GM12801 (cell line): ENCODE data around the gene INTS12.

Source experiments
- CTCF ChIP-seq: IDR thresholded peaks from one replicate; pipeline ENCODE4 v1.5.1; 2011; ENCODE audit warnings: control low read depth; ENCODE audit not compliant: insufficient read length; ENCODE audit errors: extremely low read depth

The INTS12 gene

GRCh38 chr4:105709081-105709450 lies 577 bp upstream of the INTS12 start:
- TF ChIP-seq CTCF = no peak

GRCh38 chr4:105707782-105708180 lies 708 bp downstream of the INTS12 start:
- no peak for TF ChIP-seq CTCF

GRCh38 chr4:105698607-105699006 lies 9.9 kb downstream of the INTS12 start:
- no peak for TF ChIP-seq CTCF

- TF ChIP-seq CTCF = no peak
Observed at GRCh38 chr4:105686571-105686970, 21.9 kb downstream of the INTS12 start.

- no peak for TF ChIP-seq CTCF
Observed at GRCh38 chr4:105683038-105683437, 25.5 kb downstream of the INTS12 start.

GRCh38 chr4:105679186-105679585 lies 29.3 kb downstream of the INTS12 start:
- no peak for TF ChIP-seq CTCF

GRCh38 chr4:105677709-105678108 lies 30.8 kb downstream of the INTS12 start:
- TF ChIP-seq CTCF = no peak

GRCh38 chr4:105674011-105674410 lies 34.5 kb downstream of the INTS12 start:
- TF ChIP-seq CTCF = no peak
